Measurements from ENCODE around the gene SNF8.

SNF8 gene

DNA sequence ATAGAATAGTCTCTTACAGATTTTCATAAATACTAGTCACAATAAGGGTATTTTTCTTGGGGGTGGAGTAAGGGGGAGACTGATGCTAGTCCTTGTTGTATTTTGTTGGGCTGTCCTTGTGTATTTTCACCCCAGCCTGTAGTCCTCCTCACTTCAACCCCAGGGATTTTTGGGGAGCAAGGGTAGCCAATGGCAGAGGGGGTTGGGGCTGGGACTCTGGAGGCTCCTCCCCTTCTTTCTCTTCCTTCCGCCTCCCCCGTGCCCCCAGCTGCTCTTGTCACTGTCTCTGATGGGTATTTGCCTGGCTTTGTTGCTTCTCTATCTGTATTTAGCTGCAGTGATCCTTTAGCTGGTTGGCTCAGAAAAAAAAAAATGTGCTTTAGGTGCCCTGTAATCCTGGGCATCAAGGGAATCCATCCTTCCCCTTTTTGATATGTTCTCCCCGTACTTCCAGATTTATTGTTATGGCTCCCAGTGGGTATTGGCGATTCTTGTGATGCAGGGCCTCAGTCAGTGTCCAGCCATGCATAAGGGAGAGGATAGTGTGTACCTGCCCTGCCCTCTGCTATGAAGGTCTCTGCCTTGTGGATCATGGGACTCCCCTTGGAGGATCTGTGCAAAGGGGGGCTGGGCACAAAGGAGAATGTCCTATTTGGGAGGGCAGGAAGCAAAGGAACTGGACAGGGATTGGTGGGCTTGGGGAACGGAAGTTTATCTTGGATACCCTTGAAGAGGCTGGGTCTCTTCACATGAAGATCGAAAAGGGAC, 16.5 kb downstream of the SNF8 start:
- Mint-ChIP-seq H3K27me3 (ENCODE audit: low read depth) (peaks cover 3% of the 10 kb centered on the region), H3K36me3 (ENCODE audit: low read depth) (peaks cover 72% of the 10 kb centered on the region), H3K27ac (peak overlapping the region in 1 of 3 experiments; percentile 2), H3K4me1 (no peaks in the 10 kb centered on the region), H3K4me3 (no peak overlapping the region), H3K9me3 (no peaks in the 10 kb centered on the region)
- TF ChIP-seq, protein P1, sequence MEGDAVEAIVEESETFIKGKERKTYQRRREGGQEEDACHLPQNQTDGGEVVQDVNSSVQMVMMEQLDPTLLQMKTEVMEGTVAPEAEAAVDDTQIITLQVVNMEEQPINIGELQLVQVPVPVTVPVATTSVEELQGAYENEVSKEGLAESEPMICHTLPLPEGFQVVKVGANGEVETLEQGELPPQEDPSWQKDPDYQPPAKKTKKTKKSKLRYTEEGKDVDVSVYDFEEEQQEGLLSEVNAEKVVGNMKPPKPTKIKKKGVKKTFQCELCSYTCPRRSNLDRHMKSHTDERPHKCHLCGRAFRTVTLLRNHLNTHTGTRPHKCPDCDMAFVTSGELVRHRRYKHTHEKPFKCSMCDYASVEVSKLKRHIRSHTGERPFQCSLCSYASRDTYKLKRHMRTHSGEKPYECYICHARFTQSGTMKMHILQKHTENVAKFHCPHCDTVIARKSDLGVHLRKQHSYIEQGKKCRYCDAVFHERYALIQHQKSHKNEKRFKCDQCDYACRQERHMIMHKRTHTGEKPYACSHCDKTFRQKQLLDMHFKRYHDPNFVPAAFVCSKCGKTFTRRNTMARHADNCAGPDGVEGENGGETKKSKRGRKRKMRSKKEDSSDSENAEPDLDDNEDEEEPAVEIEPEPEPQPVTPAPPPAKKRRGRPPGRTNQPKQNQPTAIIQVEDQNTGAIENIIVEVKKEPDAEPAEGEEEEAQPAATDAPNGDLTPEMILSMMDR (IDR thresholded peaks at IDR 0.05; ENCODE audit: unreplicated experiment in 3 of 3), result no peak

DNA sequence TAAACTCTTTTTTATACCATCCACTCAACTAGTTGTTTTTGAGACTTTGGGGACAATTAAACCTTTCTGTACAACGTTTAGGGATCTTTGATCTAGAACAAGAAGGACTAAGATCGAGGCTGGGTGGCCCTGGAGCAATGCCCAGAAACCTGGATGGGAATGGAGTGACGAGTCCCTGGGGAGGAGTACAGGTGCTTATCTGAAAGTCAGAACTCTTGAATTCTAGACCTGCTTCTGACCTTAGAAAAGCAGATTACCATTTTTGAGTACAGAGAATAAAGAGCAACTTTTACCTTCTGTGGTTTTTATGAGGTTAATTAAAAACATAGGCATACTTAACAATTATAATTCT, 18.7 kb downstream of the SNF8 start:
- H3K9me3 Mint-ChIP-seq, result no peaks in the 10 kb centered on the region
- H3K36me3 Mint-ChIP-seq (ENCODE audit: low read depth), result peaks cover 70% of the 10 kb centered on the region
- H3K27me3 Mint-ChIP-seq (ENCODE audit: low read depth), result peaks cover 3% of the 10 kb centered on the region
- H3K4me1 Mint-ChIP-seq, result no peaks in the 10 kb centered on the region
- no peak overlapping the region for H3K4me3 Mint-ChIP-seq
- no peak overlapping the region for H3K27ac Mint-ChIP-seq
- TF ChIP-seq, protein P1 (IDR thresholded peaks at IDR 0.05; ENCODE audit: unreplicated experiment in 3 of 3), result no peak

DNA sequence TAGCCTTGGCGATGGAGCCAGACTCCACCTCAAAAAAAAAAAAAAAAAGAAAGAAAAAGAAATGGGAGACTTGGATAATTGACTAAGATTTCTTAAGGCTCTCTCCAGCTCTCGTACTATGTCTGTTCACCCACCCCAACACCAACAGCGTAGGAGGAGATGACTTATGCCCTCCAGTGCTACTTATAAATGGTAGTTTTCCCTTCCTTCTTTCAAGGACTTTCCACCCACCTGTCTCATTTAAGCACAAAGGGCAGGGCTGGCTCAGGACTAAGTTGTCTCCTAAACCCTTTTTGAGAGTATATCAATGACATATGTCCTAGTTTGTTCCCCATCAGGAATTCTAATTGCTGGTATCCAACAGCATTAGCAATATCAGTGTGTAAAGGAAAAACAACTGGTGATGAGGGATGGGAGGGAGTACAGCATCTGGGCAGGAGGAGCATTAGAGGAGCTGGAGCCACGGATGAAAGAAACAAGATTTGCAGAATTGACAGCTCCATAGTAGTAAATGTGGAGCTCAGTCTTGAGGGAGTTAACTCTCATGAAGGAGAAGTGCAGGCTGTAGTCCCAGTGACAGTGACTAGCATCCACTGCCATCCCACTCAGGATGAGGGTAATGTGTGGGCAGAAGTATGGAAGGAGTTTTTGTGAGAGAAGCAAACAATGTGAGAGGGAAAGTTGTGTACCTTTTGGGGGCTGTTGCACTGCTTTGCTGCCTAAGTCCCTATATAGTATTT, 19.2 kb downstream of the SNF8 start:
- TF ChIP-seq, protein P1 (IDR thresholded peaks at IDR 0.05; ENCODE audit: unreplicated experiment in 3 of 3), result no peak
- peaks cover 3% of the 10 kb centered on the region for H3K27me3 Mint-ChIP-seq (ENCODE audit: low read depth)
- H3K27ac Mint-ChIP-seq, result peak overlapping the region in 1 of 3 experiments; percentile 5
- no peaks in the 10 kb centered on the region for H3K9me3 Mint-ChIP-seq
- H3K4me1 Mint-ChIP-seq, result no peaks in the 10 kb centered on the region
- H3K36me3 Mint-ChIP-seq (ENCODE audit: low read depth), result peaks cover 72% of the 10 kb centered on the region
- no peak overlapping the region for H3K4me3 Mint-ChIP-seq

DNA sequence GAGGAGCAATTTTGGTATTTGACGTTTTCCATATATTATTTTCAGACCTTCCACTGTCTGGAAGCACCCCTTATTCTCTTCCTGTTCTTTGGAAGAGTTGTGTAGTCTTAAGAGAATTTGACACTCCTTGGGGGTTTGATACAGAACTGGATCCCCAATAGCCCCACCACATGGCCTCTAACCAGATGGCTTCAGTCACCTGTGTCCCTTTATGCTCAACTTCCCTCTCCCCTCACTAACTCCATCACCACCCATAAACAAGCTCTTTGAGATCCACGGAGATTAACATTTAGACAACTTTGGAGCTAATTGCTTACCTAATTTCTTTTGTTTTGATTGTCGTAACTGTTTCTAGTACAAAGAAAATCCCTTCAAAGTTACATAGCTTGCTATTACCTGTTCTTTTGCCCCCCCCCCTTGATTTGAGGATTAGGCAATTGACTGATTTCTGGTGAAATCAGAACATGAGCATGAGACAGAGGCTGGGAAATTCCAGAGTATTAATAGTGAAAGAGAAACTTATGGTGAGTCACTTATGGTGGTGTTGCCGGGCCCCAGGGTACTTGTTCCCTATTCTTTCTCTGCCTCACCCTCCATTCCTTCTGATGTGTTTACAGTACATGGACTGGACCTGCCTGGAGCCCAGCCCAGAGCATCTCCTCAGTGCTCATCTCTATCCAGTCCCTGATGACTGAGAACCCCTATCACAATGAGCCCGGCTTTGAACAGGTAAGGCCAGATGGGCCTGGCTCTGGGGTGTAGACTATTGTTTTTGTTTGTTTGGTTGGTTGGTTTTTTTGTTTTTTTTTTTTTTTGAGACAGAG, 29.0 kb downstream of the SNF8 start:
- no peaks in the 10 kb centered on the region for H3K9me3 Mint-ChIP-seq
- H3K27ac Mint-ChIP-seq, result no peak overlapping the region
- no peak overlapping the region for H3K4me3 Mint-ChIP-seq
- H3K4me1 Mint-ChIP-seq, result peaks cover 22% of the 10 kb centered on the region
- H3K27me3 Mint-ChIP-seq (ENCODE audit: low read depth), result no peaks in the 10 kb centered on the region
- H3K36me3 Mint-ChIP-seq (ENCODE audit: low read depth), result peaks cover 78% of the 10 kb centered on the region
- TF ChIP-seq, protein P1 (IDR thresholded peaks at IDR 0.05; ENCODE audit: unreplicated experiment in 3 of 3), result no peak

DNA sequence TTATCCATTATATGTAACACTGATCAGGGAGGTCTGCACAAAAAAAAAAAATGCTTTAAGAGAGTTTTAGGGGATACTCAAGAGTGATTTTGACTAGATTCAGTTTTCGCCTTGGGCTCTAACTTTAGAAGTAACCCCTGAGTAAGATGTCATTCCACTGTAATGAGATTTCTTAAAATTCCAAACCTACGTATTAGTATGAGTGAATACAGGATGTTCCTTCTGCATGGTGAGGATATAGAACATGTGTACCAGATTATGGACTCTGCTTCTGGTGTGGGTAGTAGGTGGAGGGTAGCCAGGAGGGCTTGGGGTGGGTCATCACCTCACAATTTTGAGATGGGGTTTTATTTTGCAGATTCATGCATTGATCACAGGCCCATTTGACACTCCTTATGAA, 32.2 kb downstream of the SNF8 start:
- H3K4me1 Mint-ChIP-seq, result peaks cover 47% of the 10 kb centered on the region
- H3K4me3 Mint-ChIP-seq, result no peak overlapping the region
- H3K27me3 Mint-ChIP-seq (ENCODE audit: low read depth), result no peaks in the 10 kb centered on the region
- peaks cover 58% of the 10 kb centered on the region for H3K36me3 Mint-ChIP-seq (ENCODE audit: low read depth)
- TF ChIP-seq, protein P1 (IDR thresholded peaks at IDR 0.05; ENCODE audit: unreplicated experiment in 3 of 3), result no peak
- no peak overlapping the region for H3K27ac Mint-ChIP-seq
- H3K9me3 Mint-ChIP-seq, result no peaks in the 10 kb centered on the region

Data from nephron (organoid).